ENCODE results near the gene AMOTL1. TPM values are rescaled to one million over a fixed set of nuclear protein-coding genes. Genes with fewer than 3 reads are reported as not detected.
"Not testable (repeated sequence)": the region's sequence is repeated elsewhere in the genome, so short reads cannot be mapped to it uniquely, and the experiment has no call there.

AMOTL1 gene
- total and polyA plus RNA-seq, 8 donors: 5.0 to 46.3 (median 14.8) TPM

GRCh38 chr11:94910779-94911178, 142.6 kb downstream of the AMOTL1 start:
- H3K36me3 ChIP-seq: peaks cover 0 to 7% (median 0%) of the 10 kb centered on the region in 4 donors
- 0% methylated on average over 1 of the region's 1 CpG for WGBS, 5 donors
- H3K27me3 ChIP-seq: no peaks in the 10 kb centered on the region
- H3K4me1 ChIP-seq: no peaks in the 10 kb centered on the region
- no peak overlapping the region for H3K4me3 ChIP-seq
- intact Hi-C loops (cut with DNase I; ENCODE audit: low total_unique reads): no loop called here
- DNase-seq: peak in 1 of 2 donors; percentile 26
- no peak overlapping the region for H3K27ac ChIP-seq
- TF ChIP-seq CTCF (IDR thresholded peaks at IDR 0.05) (no peak), POLR2AphosphoS5 (IDR thresholded peaks at IDR 0.05) (no peak), EP300 (IDR thresholded peaks at IDR 0.05) (no peak), POLR2A (IDR thresholded peaks at IDR 0.05) (no peak)
- H3K9me3 ChIP-seq: no peaks in the 10 kb centered on the region

GRCh38 chr11:94912806-94913205, 144.7 kb downstream of the AMOTL1 start:
- intact Hi-C loops (cut with DNase I; ENCODE audit: low total_unique reads): no loop called here
- H3K27ac ChIP-seq: no peak overlapping the region
- peaks cover 0 to 1% (median 0%) of the 10 kb centered on the region in 4 donors for H3K36me3 ChIP-seq
- 94 to 97% (median 95%) methylated on average over 9 of the region's 9 CpGs for WGBS, 5 donors
- no peak overlapping the region for H3K4me3 ChIP-seq
- no peaks in the 10 kb centered on the region for H3K4me1 ChIP-seq
- TF ChIP-seq EP300 (IDR thresholded peaks at IDR 0.05): no peak
- no peak for TF ChIP-seq POLR2A (IDR thresholded peaks at IDR 0.05)
- TF ChIP-seq CTCF (IDR thresholded peaks at IDR 0.05): no peak
- TF ChIP-seq POLR2AphosphoS5 (IDR thresholded peaks at IDR 0.05): no peak
- no peak for DNase-seq
- H3K27me3 ChIP-seq: no peaks in the 10 kb centered on the region
- H3K9me3 ChIP-seq: no peaks in the 10 kb centered on the region

GRCh38 chr11:94913718-94914394, 145.7 kb downstream of the AMOTL1 start:
- H3K4me3 ChIP-seq; H3K27me3 ChIP-seq; DNase-seq; intact Hi-C loops (cut with DNase I; ENCODE audit: low total_unique reads); H3K36me3 ChIP-seq; H3K27ac ChIP-seq; H3K9me3 ChIP-seq; H3K4me1 ChIP-seq: not testable (repeated sequence)
- WGBS, 5 donors: 83 to 94% (median 92%) methylated on average over 2 of the region's 2 CpGs

DNA sequence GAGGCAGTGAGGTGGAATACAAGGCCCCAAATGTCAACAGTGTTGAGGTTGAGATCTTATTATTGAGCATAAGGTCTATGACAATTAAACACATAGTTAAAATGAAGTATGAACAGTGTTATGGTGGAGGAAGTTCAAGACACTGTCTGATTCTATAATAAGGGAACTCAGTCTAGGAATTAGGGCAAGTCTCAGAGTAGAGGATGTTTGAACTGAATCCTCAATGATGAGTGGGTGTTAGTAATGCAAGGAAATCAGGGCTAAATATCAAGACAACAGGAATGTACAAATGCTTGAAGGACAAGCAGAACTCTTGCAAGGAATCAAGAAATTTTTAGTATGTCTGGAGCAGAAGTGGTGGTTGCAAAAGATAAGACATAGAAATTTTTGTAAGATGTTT, 152.2 kb downstream of the AMOTL1 start:
- H3K4me3 ChIP-seq: no peak overlapping the region
- TF ChIP-seq POLR2A (IDR thresholded peaks at IDR 0.05) (no peak), CTCF (IDR thresholded peaks at IDR 0.05) (no peak), EP300 (IDR thresholded peaks at IDR 0.05) (no peak), POLR2AphosphoS5 (IDR thresholded peaks at IDR 0.05) (no peak)
- peaks cover 5 to 10% (median 10%) of the 10 kb centered on the region in 4 donors for H3K4me1 ChIP-seq
- H3K27ac ChIP-seq: no peak overlapping the region
- no peak for DNase-seq
- H3K27me3 ChIP-seq: no peaks in the 10 kb centered on the region
- H3K36me3 ChIP-seq: no peaks in the 10 kb centered on the region
- intact Hi-C loops (cut with DNase I; ENCODE audit: low total_unique reads): no loop called here
- H3K9me3 ChIP-seq: no peaks in the 10 kb centered on the region

DNA sequence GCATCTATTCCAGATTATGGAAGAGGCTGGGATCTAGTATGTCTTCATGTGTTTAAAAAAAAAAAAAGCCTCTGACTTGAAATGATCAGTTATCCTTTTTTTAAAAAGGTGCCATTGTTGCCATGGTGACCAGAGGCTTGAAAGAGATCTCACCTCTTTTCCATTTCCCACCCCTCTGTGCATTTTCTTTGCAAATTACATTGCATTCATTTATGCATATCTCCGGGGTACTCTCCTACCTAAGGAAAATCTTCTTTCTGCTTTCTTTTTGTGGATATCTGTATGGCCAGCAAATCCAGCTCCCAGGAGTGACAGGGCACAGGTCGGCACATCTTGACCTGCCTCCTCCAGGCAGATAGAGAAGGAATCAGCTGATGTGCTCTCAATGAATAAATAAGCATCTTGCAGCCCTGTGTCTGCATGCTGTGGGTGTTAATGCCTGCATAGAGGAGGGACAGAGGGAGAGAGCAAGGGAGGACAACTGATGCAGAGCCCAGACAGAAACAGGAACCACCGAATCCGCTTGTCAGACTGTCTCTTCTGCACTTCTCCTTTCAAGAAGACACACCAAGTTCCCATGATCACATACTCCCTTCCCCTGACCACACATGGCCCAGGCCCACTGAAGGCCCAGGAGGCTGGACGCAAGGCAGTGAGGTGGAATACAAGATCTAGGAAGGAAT, 154.3 kb downstream of the AMOTL1 start:
- WGBS, 5 donors: 63 to 79% (median 75%) methylated on average over 5 of the region's 5 CpGs
- Histone ChIP-seq H3K36me3 (no peaks in the 10 kb centered on the region), H3K4me1 (peaks cover 15 to 30% (median 24%) of the 10 kb centered on the region in 4 donors), H3K9me3 (no peaks in the 10 kb centered on the region), H3K4me3 (no peak overlapping the region), H3K27ac (no peak overlapping the region), H3K27me3 (no peaks in the 10 kb centered on the region)
- TF ChIP-seq EP300 (IDR thresholded peaks at IDR 0.05): no peak
- TF ChIP-seq CTCF (IDR thresholded peaks at IDR 0.05): no peak
- TF ChIP-seq POLR2A (IDR thresholded peaks at IDR 0.05): no peak
- no peak for TF ChIP-seq POLR2AphosphoS5 (IDR thresholded peaks at IDR 0.05)
- intact Hi-C loops (cut with DNase I; ENCODE audit: low total_unique reads): no loop called here
- DNase-seq: no peak

Measured in stomach (tissue), 9 donors.